Skeletal muscle tissue (tissue), 4 donors: ENCODE measurements around the gene CLCF1. TPM values are rescaled to one million over a fixed set of nuclear protein-coding genes. Genes with fewer than 3 reads are reported as not detected.

ENCODE experiments used
- H3K27ac ChIP-seq: one replicate; pipeline ENCODE4 v1.7.0; 2013; ENCODE audit warnings: mild to moderate bottlenecking, low read depth, low read length, inconsistent platforms
- H3K27me3 ChIP-seq, 3 donors: one replicate each; pipeline ENCODE4 v1.7.0; 2013; ENCODE audit warnings: low read length in 3 of 3; ENCODE audit not compliant: control insufficient read depth in 3 of 3, insufficient read depth in 3 of 3
- H3K36me3 ChIP-seq, 3 donors: one replicate each; pipeline ENCODE4 v1.7.0; 2013; ENCODE audit warnings: low read length in 3 of 3; ENCODE audit not compliant: control insufficient read depth in 3 of 3, insufficient read depth in 3 of 3
- H3K4me1 ChIP-seq, 3 donors: one replicate each; pipeline ENCODE4 v1.7.0; 2013; ENCODE audit warnings: low read length in 3 of 3, mild to moderate bottlenecking in 3 of 3; ENCODE audit not compliant: control insufficient read depth in 3 of 3, insufficient read depth in 3 of 3
- H3K4me3 ChIP-seq, 3 donors: one replicate each; pipeline ENCODE4 v1.7.0; 2013; ENCODE audit warnings: low read length in 3 of 3
- H3K9ac ChIP-seq, 3 donors: one replicate each; pipeline ENCODE4 v1.7.0; 2013; ENCODE audit warnings: low read length in 3 of 3, mild to moderate bottlenecking in 3 of 3, moderate library complexity in 2 of 3, low read depth in 1 of 3
- H3K9me3 ChIP-seq, 3 donors: one replicate each; pipeline ENCODE4 v1.7.0; 2013; ENCODE audit warnings: low read length in 3 of 3; ENCODE audit not compliant: control insufficient read depth in 3 of 3
- total RNA-seq: library from RNA; depleted of rRNA; stranded (reverse); fragments of >200 nt; gene quantifications from one replicate; pipeline ENCODE4 v1.2.3, GENCODE V29; 2014
- donor health status: Osteomylitis.

CLCF1 gene
- total RNA-seq, 1 donor from 2014 or later: 1.0 TPM

- H3K4me1 ChIP-seq: peaks cover 15 to 48% (median 43%) of the 10 kb centered on the region in 3 donors
- peak overlapping the region in 1 of 3 donors; percentile 64 for H3K9ac ChIP-seq
- H3K9me3 ChIP-seq: no peaks in the 10 kb centered on the region
- H3K36me3 ChIP-seq: no peaks in the 10 kb centered on the region
- no peaks in the 10 kb centered on the region for H3K27me3 ChIP-seq
- H3K27ac ChIP-seq: peak overlapping the region; percentile 40
- H3K4me3 ChIP-seq: no peak overlapping the region
These were observed 15.3 kb downstream of the CLCF1 start for GRCh38 chr11:67357831-67358670.

GRCh38 chr11:67356864-67357561 is 16.4 kb downstream of the CLCF1 start:
- Histone ChIP-seq H3K9ac (peak overlapping the region in 2 of 3 donors; percentile 38 to 64), H3K27me3 (no peaks in the 10 kb centered on the region), H3K36me3 (no peaks in the 10 kb centered on the region), H3K4me1 (peaks cover 22 to 57% (median 52%) of the 10 kb centered on the region in 3 donors), H3K27ac (peak overlapping the region; percentile 40), H3K4me3 (no peak overlapping the region), H3K9me3 (no peaks in the 10 kb centered on the region)

GRCh38 chr11:67356387-67356863 is 17.0 kb downstream of the CLCF1 start:
- Histone ChIP-seq H3K4me1 (peaks cover 26 to 63% (median 57%) of the 10 kb centered on the region in 3 donors), H3K27ac (peak overlapping the region; percentile 40), H3K4me3 (no peak overlapping the region)

GRCh38 chr11:67355794-67356386 is 17.5 kb downstream of the CLCF1 start:
- peaks cover 0 to 4% (median 0%) of the 10 kb centered on the region in 3 donors for H3K36me3 ChIP-seq
- H3K27ac ChIP-seq: peak overlapping the region; percentile 100
- peaks cover 31 to 66% (median 62%) of the 10 kb centered on the region in 3 donors for H3K4me1 ChIP-seq
- peak overlapping the region in 2 of 3 donors; percentile 45 to 50 for H3K9ac ChIP-seq
- no peaks in the 10 kb centered on the region for H3K9me3 ChIP-seq
- no peaks in the 10 kb centered on the region for H3K27me3 ChIP-seq
- H3K4me3 ChIP-seq: no peak overlapping the region

More at GRCh38 chr11:67356387-67356863, 17.0 kb downstream of the CLCF1 start:
- Histone ChIP-seq H3K36me3 (peaks cover 0 to 3% (median 0%) of the 10 kb centered on the region in 3 donors), H3K27me3 (no peaks in the 10 kb centered on the region), H3K9me3 (no peaks in the 10 kb centered on the region), H3K9ac (peak overlapping the region in 1 of 3 donors; percentile 45)

- H3K4me3 ChIP-seq: peak overlapping the region in 1 of 3 donors; percentile 29
- H3K9me3 ChIP-seq: no peaks in the 10 kb centered on the region
- peaks cover 31 to 66% (median 63%) of the 10 kb centered on the region in 3 donors for H3K4me1 ChIP-seq
- H3K9ac ChIP-seq: peak overlapping the region in 2 of 3 donors; percentile 92 to 98
- H3K27ac ChIP-seq: peak overlapping the region; percentile 100
- H3K36me3 ChIP-seq: peaks cover 0 to 4% (median 0%) of the 10 kb centered on the region in 3 donors
- H3K27me3 ChIP-seq: no peaks in the 10 kb centered on the region
These were observed 18.2 kb downstream of the CLCF1 start for GRCh38 chr11:67355023-67355793.

- H3K4me1 ChIP-seq: peaks cover 31 to 73% (median 65%) of the 10 kb centered on the region in 3 donors
- no peaks in the 10 kb centered on the region for H3K9me3 ChIP-seq
- peak overlapping the region; percentile 100 for H3K27ac ChIP-seq
- H3K27me3 ChIP-seq: no peaks in the 10 kb centered on the region
- peaks cover 0 to 4% (median 0%) of the 10 kb centered on the region in 3 donors for H3K36me3 ChIP-seq
- peak overlapping the region; percentile 71 to 94 (median 91) for H3K4me3 ChIP-seq
- H3K9ac ChIP-seq: peak overlapping the region; percentile 72 to 98 (median 92)
These were observed 19.0 kb downstream of the CLCF1 start for GRCh38 chr11:67354075-67355022.

GRCh38 chr11:67353317-67354074 is 19.9 kb downstream of the CLCF1 start, which contains the start of gene POLD4:
POLD4 (minus strand) TSS chr11:67353546; CDS start chr11:67353399, 147 bp downstream.
- Histone ChIP-seq H3K4me3 (peak within 1 kb of the TSS; percentile 90 to 94 (median 91)), H3K27me3 (no peaks in the 10 kb centered on the region), H3K9ac (peak within 1 kb of the TSS; percentile 92 to 98 (median 92)), H3K4me1 (peaks cover 31 to 75% (median 65%) of the 10 kb centered on the region in 3 donors), H3K9me3 (no peaks in the 10 kb centered on the region), H3K27ac (peak within 1 kb of the TSS; percentile 100), H3K36me3 (peaks cover 0 to 4% (median 0%) of the 10 kb centered on the region in 3 donors)
